Mucosa of gallbladder (tissue), 1 donor: ENCODE results near the gene NARS2. TPM values are rescaled to one million over a fixed set of nuclear protein-coding genes. Genes with fewer than 3 reads are reported as not detected.
"Not testable (repeated sequence)": the region's sequence is repeated elsewhere in the genome, so short reads cannot be mapped to it uniquely, and the experiment has no call there.

Experiments
- DNase-seq: peaks from one replicate; pipeline ENCODE4 v3.0.0-alpha.2; 2020; ENCODE audit warnings: low spot score
- total RNA-seq: library from RNA; stranded (reverse); gene quantifications from one replicate; pipeline ENCODE4 v1.2.1, GENCODE V29; 2021
- donor health status: DM: no; HTN: no; CAD: no.

NARS2 gene
- total RNA-seq, result 16.3 TPM

GRCh38 chr11:78574386-78575381 lies at the start of gene NARS2:
TSS of gene NARS2 (minus strand) at chr11:78574864. CDS start at chr11:78574488, 376 bp downstream.
- DNase-seq, result peak; percentile 97

- no peak for DNase-seq
Measured at GRCh38 chr11:78622666-78623065, 48.0 kb upstream of the NARS2 start.

- no peak for DNase-seq
Measured at GRCh38 chr11:78620159-78620558, 45.5 kb upstream of the NARS2 start.

GRCh38 chr11:78615724-78616123 lies 41.1 kb upstream of the NARS2 start:
- DNase-seq, result no peak

- DNase-seq, result no peak
Measured at GRCh38 chr11:78613378-78613813, 38.7 kb upstream of the NARS2 start.

- DNase-seq, result no peak
Measured at GRCh38 chr11:78612721-78613377, 38.2 kb upstream of the NARS2 start.

GRCh38 chr11:78609321-78609720 lies 34.7 kb upstream of the NARS2 start:
- not testable (repeated sequence) for DNase-seq

GRCh38 chr11:78607696-78608095 lies 33.0 kb upstream of the NARS2 start:
- DNase-seq, result no peak

GRCh38 chr11:78606667-78607066 lies 32.0 kb upstream of the NARS2 start:
- no peak for DNase-seq

- DNase-seq, result no peak
Measured at GRCh38 chr11:78605296-78605695, 30.6 kb upstream of the NARS2 start.

- no peak for DNase-seq
Measured at GRCh38 chr11:78603792-78604191, 29.1 kb upstream of the NARS2 start.

- not testable (repeated sequence) for DNase-seq
Measured at GRCh38 chr11:78602771-78603170, 28.1 kb upstream of the NARS2 start.

GRCh38 chr11:78601066-78601465 lies 26.4 kb upstream of the NARS2 start:
- DNase-seq, result not testable (repeated sequence)

GRCh38 chr11:78597579-78597978 lies 22.9 kb upstream of the NARS2 start:
- not testable (repeated sequence) for DNase-seq

- DNase-seq, result no peak
Measured at GRCh38 chr11:78595436-78596130, 20.9 kb upstream of the NARS2 start.

- no peak for DNase-seq
Measured at GRCh38 chr11:78594814-78595213, 20.1 kb upstream of the NARS2 start.

- DNase-seq, result no peak
Measured at GRCh38 chr11:78588517-78588916, 13.9 kb upstream of the NARS2 start.

- no peak for DNase-seq
Measured at GRCh38 chr11:78587446-78587845, 12.8 kb upstream of the NARS2 start.

- DNase-seq, result no peak
Measured at GRCh38 chr11:78586452-78587046, 11.9 kb upstream of the NARS2 start.

- no peak for DNase-seq
Measured at GRCh38 chr11:78583889-78584288, 9.2 kb upstream of the NARS2 start.

GRCh38 chr11:78577495-78577894 lies 2.8 kb upstream of the NARS2 start:
- no peak for DNase-seq
